ENCODE measurements around the gene NUDT16L1.

NUDT16L1 gene

DNA sequence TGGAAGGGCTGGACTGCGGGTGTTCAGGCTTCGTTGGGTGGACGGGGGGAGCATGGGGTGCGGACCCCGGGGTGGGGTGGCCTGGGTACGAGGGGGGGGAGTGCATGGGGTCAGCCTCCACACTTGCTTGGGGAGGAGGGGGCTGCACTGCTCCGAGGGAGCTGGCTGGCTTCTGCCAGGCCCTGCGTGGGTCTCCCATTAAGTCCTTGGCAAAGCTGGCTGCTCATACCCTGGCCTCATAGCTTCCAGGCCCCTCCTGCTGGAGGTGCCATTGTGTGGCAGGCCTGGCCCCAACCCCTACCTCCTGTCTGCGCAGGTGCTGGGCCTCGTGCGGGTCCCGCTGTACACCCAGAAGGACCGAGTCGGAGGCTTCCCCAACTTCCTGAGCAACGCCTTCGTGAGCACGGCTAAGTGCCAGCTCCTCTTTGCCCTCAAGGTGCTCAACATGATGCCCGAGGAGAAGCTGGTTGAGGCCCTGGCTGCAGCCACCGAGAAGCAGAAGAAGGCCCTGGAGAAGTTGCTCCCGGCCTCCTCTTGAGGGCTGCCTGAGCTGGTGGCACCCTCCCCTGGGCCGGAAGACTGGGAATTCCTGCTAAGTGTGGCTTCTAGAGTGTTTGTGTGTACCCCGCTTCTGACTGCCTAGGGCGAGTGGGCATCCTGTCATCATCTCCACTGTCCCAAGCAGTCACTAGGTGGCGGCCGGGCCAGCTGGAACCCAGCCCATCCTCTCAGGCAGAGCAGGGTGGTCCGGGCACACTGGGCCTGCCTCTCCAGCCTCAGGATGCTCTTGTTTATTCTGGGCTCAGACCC lies 1.5 kb downstream of the NUDT16L1 start:
- DNase-seq (ENCODE audit: low read depth), result no peak

DNA sequence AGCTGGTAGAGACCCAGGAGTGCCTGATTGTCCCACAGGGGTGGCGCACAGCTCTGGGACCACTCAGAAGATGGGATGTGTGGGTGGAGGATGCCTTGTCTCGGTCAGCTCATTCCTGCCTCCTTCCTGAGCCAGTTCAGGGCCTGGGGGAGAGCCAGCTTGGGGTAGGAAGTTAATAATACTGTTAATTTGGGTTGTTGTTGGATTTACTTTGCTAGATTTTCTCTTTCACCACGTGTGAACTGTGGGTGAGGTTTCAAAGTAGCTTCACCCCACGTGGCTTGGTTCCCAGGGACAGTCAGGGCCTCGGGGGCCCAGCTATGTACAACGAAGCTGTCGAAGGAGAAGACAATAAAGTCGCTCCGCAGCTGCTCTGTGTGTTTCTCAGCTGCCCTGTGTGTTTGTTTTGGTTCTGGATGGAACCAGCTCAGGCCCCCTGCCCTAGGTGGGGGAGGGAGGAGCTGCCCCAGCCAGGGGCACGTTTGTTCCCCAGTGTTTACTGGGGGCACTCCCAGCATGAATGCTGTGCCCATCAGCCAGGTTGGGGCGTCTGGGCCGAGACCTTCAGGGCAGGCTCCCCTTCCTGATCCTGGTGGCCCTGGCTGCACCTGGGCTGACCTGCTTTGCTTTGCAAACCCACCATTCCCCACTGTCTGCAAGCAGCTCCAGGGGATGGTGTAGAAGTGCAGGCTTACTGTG lies 2.3 kb downstream of the NUDT16L1 start:
- DNase-seq (ENCODE audit: low read depth), result no peak

GRCh38 chr16:4696172-4696904 lies 3.0 kb downstream of the NUDT16L1 start:
- DNase-seq (ENCODE audit: low read depth), result no peak

DNA sequence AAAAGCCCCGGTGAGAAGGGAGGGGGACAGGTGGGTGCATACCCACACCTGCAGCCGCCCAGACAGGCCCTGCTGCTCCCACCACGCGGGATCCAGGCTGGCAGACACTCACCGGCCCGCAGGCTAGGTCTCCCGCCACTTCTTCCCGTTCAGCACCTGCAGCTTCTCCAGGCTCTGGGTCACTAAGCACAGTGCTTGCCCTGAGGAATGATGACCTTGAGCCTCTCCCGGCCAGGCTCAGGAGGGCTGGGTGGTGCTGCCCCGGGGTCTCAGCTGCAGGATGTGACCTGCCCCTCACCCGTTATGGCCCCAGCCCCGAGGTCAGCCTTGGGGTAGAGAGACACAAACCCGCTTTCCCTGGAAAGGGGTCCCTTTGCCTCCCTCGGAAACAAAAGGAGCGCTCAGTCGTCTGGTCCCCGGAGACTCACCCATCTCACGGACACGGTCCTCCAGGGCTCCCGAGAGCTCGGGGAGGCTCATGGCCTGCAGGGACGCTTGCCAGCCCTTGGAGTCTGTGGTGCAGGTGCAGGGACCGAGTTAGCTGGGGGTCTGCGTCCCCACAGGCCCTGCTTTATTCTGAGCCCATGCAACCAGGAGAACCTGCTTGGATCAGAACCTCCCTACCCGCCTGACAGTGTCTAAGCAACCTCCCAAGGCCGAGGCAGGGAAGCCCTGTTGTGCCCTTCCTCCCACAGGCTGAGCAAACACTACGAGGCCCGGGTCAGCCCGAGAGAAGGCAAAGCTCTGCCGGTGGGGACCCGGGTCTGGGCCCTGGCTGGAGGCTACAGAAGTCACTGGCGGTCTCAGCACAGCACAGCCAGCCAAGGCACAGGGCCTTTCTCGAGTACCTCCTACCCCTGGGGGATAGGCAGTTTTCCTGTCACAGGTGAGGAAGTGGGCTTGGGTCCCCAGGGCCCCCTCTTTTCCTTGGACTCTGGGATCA lies 3.8 kb downstream of the NUDT16L1 start:
- no peak for DNase-seq (ENCODE audit: low read depth)

DNA sequence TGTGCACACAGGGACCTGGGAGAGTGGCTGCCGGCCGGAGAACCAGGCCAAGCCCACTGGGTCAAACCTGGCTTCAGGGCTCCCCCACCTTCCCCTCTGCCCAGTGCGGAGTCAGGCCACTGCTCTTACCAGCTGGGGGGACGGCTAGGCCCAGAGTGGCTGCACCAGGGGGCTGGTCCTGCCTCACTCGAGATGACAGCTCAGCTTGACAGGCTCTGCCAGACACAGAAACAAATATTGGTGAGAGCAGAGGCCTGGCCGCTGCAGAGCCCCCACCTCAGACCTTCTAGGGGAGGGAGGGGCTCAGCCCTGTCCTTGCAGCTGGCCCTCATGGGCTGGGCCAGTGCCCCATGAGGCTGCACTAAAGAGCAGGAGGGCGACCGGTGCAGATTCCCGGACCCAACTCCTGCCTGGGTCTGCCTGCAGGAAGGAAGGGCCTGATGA lies 4.5 kb downstream of the NUDT16L1 start:
- no peak for DNase-seq (ENCODE audit: low read depth)

GRCh38 chr16:4698321-4699045 lies 5.1 kb downstream of the NUDT16L1 start:
- DNase-seq (ENCODE audit: low read depth), result no peak

DNA sequence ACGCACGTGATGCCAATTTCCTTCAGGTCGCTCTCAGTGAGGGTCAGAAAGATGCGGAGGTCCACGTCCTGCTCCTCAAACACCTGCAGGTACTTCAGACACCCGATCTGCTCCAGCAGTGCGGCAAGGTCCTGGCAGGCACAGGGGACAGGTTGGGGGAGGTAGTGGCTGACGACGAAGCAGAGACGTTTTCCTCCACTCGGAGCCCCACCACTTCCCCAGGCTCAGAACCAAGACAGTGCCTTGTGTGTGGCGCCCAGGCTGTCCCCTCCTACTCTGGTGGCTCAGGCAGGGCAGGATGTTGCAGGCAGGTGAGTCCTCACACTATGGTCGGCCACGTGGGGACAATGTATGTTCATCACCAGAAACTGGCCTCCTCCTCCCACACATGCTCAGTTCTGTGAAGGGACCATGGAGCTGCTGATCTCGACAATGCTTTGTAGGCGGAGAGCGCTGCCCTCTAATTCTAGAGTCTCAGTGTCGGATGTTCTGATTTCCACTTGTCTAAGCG lies 5.7 kb downstream of the NUDT16L1 start:
- DNase-seq (ENCODE audit: low read depth), result no peak

DNA sequence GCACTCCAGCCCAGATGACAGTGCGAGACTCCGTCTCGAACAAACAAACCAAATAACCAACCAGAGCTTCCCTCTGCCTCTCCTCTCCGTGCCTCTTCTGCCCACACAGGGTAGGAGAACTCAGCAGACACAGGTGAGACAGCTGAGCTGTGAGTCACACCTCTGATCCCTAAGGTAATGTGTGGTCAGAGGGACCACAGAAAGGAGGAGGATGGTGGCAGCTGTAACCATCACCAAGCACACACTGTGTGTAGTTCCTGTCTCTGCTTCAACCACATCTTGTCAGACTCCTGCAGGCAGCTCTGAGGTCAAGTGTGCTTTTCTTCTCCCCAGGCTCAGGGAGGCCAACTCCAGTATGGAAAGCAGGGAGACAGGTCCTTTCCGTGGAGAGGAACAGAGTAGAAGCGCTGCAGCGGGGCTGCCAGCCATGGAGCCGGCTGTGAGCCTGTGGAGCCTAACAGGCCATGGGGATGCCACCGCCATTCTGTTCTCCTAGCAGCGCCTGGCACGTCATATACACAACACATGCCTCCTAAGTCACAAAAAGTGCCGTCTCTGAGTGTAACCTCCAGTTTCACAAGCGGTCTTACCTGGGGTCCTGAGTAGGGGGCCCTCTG lies 7.1 kb downstream of the NUDT16L1 start:
- DNase-seq (ENCODE audit: low read depth), result no peak

GRCh38 chr16:4700997-4701743 lies 7.8 kb downstream of the NUDT16L1 start:
- DNase-seq (ENCODE audit: low read depth), result no peak

GRCh38 chr16:4701791-4702465 lies 8.6 kb downstream of the NUDT16L1 start:
- no peak for DNase-seq (ENCODE audit: low read depth)

DNA sequence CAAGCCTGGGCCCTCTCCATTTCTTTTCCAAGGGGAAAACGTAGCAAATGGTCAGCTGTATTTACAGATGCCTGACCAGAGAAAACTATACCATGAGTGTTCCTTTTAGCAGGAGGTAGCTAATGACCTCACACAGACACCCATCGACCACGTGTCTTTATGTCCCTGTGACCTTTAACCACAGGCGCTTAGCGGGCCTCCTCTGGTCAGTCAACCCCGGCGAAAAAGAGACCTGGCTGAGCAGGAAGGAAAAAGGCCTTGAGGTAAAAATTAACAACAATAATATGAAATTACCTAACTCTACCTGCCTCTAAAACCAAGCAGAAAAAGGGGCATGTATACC lies 9.1 kb downstream of the NUDT16L1 start:
- DNase-seq (ENCODE audit: low read depth), result no peak

GRCh38 chr16:4703906-4704305 lies 10.5 kb downstream of the NUDT16L1 start:
- no peak for DNase-seq (ENCODE audit: low read depth)

DNA sequence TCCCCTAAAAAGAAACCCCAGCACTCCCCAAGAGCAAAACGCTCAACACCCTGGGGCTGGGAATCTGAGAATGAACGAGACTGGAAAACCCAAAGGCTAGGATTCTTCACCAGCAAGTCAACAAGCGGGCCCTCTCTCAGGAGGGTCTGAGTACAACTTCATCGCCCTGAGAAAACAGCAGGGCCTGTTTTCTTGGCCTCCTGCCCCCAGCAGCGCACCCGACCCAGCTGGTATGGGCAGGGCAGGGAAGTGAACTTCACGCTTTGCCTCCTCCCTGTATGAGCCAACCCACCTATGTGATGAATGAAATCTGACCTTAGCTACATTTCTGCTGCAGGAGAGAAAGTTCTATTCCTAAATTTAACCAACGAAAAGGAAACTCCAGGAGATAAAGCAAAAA lies 11.1 kb downstream of the NUDT16L1 start:
- no peak for DNase-seq (ENCODE audit: low read depth)

- no peak for DNase-seq (ENCODE audit: low read depth)
Observed at GRCh38 chr16:4704913-4705312, 11.6 kb downstream of the NUDT16L1 start.

DNA sequence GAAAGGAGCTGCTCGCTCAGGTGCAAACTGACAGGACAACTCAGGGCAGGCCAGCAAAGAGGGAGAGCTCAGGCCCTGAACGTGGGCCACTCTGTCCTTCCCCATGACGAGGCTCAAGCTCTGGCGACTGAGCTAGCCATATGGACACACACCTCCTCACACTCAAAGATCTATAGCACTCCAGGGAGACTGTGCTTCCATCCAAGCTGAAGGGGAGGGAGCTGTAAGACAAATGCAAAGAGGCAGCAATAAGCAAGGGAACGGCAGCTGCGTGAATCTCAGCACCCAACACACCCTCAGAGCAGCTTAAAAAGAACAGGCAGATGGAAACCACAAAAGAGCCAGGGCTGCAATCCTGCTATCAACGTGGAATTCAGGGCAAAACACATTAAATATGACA lies 13.5 kb downstream of the NUDT16L1 start:
- DNase-seq (ENCODE audit: low read depth), result no peak

DNA sequence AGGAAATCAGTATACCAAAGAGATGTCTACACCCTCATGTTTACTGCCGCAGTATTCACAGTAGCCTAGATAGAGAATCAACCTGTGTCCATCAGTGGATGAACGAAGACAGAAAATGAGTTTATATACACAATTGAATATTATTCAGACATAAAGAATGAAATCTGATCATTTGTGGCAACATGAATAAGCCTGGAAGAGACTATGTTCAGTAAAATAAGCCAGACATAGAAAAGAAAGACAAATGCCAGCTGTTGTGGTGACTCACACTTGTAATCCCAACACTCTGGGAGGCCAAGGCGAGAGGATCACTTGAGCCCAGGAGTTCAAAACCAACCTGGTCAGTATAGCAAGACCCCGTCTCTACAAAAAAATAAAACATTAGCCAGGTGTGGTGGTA lies 16.1 kb downstream of the NUDT16L1 start:
- DNase-seq (ENCODE audit: low read depth), result no peak

GRCh38 chr16:4713663-4714501 lies 20.5 kb downstream of the NUDT16L1 start:
- DNase-seq (ENCODE audit: low read depth), result no peak

DNA sequence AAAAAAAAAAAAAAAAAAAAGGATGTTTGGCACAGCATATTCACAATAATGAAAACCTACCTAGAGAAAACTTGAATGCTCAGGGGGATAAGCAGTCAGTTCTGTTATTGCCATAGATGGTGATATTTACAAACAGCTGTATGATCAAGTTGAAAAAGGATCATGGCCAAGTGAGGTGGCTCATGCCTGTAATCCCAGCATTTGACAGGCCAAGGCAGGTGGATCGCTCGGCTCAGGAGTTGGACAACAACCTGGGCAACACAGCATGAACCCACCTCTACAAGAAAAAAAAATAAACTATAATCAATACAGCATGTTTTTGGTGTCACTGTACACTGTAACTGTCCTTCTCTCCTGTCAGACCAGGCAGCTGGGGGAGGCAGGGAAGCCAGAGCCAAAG lies 21.6 kb downstream of the NUDT16L1 start:
- no peak for DNase-seq (ENCODE audit: low read depth)
